Right forelimb (tissue), 1 donor: ENCODE results near the gene FKBP6.
"Not testable (repeated sequence)": the region's sequence is repeated elsewhere in the genome, so short reads cannot be mapped to it uniquely, and the experiment has no call there.

Experiments
- DNase-seq: peaks from one replicate; pipeline ENCODE4 v3.0.0-alpha.2; 2018

The FKBP6 gene

DNA sequence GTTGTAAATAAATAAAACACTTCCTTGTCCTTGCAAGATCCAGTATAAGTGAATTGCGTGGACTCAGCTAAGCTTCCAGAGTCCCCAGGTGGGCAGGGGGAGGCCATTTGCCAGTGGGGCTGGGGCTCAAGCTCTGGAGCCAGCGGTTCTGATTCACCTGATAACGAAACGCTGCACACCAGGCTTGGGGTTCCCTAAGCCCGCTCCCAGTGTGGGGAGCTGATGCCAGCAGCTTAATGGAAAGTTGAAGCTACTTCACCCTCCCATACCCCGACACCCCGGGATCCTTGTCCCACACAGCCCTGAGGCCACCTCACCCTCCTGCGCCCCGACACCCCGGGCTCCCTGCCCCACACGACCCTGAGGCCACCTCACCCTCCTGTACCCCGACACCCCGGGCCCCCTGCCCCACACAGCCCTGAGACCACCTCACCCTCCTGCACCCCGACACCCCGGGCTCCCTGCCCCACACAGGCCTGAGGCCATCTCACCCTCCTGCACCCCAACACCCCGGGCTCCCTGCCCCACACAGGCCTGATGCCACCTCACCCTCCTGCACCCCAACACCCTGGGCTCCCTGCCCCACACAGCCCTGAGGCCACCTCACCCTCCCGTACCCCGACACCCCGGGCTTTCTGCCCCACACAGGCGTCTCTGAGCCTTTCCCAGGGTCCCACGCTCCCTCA is 30.8 kb downstream of the FKBP6 start:
- no peak for DNase-seq

DNA sequence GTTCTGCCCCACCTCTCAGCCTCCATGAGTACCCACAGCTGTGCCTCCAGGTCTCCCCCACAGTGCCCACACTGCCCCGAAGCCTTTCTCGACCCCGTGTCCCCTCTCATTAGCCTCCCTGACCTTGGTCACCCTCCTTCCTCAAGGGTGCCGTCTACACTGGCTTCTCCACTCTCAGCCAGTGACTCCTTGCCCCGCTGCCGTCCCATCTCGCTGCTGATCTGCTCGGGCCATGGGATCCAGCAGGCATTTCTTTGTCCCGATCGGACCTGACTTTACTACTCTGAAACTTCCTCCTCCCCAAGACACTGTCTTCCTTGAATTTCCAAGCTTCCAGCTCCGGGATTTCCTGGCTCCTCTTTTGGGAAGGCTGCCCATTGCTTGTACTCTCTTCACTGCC is 31.3 kb downstream of the FKBP6 start:
- DNase-seq, result no peak

DNA sequence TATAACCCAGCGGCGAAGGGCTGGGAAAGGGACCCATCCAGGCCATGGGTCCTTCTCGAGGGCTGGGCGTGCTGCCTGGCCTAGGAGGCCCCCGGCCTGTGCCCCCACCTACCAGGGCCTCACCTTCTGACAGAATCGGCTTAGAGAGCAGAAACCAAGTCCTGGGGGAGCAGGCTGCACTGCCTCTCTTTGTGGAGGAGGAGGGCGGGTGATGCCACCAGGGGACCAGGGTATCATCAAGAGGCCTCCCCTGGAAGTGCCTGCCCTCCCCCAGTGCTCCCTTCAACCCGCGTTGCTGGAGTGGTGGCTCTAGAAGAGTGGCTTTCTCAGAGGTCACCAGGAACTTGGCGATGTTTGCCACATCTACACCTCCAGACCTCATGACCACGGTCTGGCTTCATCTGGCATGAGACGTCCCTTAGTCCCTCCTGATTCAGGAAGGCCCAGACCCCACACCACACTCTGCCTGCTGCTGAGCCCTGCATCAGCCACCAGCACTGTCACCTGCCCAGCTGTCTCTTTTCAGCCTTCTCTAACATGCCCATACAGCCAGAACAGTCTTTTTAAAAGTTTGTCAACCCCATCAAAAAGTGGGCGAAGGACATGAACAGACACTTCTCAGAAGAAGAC is 31.9 kb downstream of the FKBP6 start:
- DNase-seq, result no peak

DNA sequence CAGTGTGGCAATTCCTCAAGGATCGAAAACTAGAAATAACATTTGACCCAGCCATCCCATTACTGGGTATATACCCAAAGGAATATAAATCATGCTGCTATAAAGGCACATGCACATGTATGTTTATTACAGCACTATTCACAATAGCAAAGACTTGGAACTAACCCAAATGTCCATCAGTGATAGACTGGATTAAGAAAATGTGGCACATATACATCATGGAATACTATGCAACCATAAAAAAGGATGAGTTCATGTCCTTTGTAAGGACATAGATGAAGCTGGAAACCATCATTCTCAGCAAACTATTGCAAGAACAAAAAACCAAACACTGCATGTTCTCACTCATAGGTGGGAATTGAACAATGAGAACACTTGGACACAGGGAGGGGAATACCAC is 32.6 kb downstream of the FKBP6 start:
- DNase-seq, result not testable (repeated sequence)

DNA sequence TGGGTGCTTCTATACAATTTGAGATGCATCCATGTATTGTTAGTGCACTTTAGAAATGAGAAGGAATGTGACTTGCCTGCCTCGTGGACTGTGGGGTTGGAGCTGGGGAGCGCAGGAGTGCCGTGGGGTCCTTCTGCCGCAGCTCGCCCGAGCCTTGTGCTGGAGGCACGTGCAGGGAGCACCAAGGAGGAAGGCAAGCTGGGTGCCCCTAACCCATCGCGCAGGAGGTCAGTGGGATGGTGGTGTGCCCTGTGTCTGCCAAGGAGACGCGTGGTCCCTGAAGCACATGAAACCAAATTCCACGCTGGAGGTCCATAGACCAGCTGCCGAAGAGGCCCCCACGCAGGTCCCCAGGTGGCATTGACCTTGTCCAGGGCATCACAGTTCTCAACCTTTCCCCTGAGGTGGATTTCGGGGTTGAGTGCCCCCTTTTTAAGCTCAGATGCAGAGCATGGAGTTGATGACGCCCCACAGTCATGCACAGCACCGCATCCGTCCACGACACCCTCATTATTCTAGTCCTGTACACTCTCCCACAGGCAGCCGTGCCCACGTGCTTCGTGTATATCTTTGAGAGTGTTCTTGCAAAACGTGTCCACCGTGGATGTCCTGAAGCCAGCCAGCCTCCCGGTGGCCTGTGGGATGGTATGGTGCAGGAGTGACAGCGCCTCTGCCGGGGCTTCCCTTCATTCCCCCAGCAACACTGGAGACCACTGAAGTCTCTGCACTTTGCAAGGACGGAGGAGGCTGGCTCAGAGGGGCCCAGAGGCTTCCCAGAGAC is 35.5 kb downstream of the FKBP6 start:
- no peak for DNase-seq

DNA sequence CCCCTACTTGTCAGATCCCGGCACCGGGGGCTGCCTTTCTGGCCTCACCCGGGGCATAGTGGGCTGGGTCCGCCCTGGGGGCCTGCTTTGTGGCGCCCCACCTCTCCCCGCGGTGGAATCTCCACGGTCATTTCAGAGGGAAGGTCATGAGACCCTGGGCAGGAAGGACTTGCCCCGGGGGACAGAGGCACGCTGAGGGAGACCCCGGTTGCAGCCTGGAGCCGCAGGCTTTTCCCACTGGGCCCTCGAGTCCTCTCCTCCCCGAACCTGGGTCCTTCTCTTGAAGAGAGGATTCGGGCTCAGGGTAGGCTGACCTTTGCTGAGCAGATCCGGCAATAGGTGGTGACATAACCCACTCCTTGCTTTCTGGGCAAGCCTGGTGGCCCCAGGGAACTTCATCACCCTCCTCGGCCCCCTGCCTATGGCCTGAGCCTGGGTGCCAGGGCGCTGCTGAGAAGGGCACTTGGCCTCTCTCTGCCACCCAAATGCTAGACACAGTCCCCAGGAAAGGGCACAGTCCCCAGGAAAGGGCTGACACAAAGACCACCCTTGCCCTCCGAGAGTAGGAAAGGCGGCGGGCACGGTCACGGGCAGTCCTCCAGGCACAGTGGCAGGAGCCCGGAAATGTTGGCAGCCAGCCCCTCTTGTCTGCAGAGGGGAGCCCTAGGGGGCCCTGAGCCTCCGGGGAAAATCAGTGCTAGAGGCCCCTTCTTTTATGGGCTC is 36.2 kb downstream of the FKBP6 start:
- DNase-seq, result no peak

DNA sequence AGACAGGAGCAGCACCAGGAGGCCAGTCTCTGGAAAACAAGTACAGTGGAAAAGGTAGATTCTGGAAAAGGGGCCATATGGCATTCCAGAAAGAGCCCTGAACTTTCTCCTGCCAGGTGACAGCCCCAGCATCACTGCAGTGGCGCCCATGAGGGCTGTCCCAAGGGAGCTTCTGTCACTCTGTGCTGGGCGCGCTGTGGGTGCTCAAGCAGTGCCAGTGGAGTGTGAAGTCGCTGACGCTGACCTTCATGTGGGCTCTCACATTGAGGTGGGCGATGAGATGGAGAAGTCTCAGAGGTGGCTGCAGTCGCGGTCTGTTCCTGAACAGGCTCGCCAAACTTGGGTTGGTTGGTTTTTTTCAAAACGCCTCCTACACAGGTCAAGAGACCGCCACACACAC is 38.2 kb downstream of the FKBP6 start:
- DNase-seq, result no peak

DNA sequence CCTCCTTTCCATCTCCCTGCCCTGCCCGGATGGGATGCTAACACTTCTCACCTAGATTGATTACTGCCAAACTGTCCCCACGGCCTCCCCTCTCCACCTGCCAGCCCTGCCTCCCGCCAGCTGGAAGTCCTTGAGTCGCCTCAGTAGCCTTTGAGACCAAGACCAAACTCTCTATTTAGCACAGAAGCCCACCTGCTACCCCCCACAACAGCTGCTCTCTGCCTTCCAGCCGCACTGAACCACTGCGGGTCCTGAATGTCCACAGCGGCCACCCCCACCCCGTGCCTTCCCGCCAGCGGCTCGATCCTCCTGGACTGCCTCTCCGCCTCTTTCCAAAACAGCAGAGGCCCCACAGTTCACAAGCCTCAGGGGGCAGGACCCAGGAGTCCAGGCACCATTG is 39.0 kb downstream of the FKBP6 start:
- no peak for DNase-seq

DNA sequence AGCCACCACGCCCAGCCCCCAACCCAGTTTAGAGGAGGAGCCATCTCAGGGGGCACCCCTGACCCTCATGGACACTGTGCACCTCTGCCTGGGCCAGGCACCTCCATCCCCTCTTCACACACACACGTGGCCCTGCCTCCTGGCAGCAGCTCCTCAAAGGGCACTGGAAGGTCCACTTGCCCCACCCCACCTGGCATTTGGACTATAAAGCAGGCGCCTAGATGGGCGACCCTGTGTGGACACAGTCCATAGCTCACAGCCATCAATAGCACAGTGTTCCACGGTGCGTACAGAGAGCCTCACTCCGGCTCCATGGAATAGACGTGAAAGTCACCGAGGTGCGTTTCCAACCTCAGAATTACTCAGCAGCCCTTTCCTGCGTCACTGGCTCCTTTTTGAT is 41.0 kb downstream of the FKBP6 start:
- no peak for DNase-seq

DNA sequence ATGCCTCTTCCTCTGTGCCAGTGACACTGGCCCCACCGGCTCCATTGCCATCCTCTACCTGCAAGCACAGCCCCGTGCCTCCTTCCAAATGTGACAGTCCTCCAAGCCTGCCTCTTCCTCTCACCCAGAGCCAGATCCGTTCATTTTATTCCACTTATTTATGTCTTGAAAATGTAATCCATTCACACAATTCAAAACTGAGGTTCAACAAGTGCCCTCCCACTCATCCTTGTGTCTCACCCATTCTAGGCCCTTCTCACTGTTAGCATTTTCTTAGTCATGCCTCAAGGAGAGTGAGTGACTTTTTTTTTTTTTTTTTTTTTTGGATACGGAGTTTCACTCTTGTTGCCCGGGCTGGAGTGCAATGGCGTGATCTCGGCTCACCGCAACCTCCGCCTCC is 41.7 kb downstream of the FKBP6 start:
- DNase-seq, result no peak

DNA sequence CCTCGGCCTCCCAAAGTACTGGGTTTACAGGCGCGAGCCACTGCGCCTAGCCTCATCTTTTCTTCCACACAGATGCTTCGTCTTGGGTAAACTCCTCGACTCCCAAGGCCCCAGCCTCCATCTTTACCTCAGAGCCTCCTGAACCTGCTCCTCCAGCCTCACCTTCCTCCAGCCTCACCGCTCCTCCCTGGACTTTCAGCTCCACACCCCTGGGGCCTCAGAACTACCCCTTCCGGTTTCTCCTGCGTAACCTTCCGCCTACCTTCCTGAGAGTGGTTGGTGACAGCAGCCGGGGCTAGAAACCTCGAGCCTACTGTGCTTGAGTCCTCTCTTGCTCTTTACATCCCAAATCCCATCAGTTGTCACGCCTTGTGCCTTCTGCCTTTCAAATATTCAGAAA is 45.8 kb downstream of the FKBP6 start:
- DNase-seq, result no peak

DNA sequence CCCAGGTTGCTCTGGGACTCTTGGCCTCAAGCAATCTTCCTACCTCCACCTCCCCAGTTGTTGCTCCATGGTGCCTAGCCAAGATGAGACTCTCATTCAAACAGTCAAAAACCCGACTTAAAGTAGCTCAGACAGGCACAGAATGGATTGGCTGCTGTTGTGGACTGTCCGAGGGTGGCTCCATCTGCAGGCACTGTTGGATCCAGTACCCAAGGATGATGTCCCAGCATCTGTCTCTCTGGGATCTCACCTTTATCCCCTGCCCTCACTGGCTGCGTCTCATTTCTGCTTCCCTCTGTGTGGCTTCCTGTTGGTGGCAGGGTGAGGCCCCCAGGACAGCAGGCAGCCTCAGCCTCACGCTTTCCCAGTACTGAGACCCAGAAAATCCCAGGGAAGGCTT is 48.3 kb downstream of the FKBP6 start:
- not testable (repeated sequence) for DNase-seq

DNA sequence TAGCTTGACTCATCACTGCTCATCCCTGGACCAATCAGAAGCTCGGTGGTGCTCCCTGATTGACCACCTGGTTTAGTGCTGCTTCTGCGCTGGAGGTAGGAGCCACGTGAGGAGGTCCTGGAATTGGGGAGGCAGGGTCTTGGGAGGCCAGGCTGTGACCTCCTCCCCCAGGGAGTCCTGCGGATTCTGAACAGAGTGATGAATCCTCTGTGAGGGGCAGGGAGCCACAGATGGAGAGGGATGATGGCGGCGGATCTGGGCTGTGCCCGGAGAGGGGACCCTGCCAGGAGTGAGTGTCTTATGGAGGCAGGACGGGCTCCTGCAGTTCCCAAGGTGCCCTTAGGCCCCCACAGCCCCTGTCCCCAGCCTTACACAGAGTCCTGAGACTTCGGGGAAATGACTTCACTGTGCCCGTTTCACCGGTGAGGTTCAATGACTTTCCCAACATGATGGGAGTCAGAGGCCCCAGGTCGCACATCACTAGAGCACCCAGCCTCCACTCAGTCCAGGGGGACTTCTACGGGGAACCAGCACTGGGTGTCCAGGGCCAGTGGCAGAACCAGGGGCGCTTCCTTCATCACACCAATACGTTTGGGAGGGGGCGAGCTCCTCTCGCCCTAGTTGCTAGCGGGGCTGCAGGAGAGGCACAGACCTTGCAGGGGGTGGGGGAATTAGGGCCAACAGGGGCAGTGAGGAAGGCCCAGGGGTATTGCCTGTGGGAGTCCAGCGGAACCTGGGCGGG is 48.9 kb downstream of the FKBP6 start:
- DNase-seq, result no peak

DNA sequence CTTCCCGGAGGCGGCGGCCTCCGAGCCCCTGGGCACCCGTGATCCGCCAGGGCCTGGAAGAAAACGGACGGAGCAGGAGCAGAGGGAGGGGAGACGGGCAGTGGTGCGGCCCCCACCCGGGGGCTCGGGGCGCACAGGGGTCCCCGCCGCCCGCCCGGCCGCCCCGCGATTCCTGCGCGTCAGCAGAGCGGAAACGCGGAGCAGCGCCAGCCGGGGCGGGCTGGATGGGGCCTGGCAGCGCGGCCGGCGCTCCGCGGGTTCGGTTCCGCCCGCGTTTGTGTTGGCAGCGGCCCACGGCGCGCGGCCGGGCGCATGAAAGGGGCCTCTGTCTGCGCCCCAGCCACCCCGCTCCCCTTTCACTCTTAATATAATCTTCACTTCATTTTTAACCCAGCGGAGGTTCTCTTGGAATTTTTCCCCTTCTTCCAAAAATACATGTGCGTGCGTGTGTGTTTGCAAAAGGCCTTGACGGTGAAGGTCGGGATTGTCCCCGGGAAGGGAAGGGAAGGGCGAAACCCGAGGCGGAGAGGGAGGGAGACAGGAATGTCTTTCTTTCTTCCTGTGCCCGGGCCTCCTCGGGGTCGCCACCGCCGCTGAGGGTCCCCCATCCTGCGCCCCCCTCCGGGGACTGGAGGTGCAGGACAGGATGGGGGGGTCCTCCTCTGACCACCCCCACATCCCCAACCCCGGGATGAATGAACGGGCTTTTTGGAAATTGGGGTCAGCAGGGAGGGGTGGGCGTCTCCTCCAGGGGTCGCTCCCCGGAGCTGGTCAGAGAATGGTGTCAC is 49.6 kb downstream of the FKBP6 start:
- DNase-seq, result not testable (repeated sequence)

DNA sequence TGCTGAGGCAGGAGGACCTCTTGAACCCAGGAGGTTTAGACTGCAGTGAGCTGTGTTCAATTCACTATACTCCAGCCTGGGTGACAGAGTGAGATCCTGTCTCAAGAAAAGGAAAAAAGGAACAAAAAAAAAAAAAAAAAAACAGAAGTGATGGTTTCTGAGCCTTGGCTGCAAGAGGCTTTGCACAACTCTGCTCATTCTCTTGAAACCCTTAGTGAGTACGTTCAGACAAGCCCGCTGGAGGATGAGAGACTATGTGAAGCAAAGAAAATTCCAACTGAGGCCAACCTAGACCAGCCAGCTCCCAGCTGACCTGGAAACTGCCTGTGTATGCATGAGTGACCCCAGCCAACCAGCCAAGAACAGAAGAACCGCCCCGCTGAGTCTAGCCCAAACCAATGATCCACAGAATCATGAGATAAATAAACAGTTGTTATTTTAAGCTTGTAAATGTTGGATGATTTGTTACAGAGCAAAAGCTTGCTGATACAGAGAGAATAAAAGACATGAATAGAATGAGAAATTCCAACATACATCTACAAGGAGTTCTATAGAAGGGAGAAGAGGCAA is 55.1 kb downstream of the FKBP6 start:
- no peak for DNase-seq

DNA sequence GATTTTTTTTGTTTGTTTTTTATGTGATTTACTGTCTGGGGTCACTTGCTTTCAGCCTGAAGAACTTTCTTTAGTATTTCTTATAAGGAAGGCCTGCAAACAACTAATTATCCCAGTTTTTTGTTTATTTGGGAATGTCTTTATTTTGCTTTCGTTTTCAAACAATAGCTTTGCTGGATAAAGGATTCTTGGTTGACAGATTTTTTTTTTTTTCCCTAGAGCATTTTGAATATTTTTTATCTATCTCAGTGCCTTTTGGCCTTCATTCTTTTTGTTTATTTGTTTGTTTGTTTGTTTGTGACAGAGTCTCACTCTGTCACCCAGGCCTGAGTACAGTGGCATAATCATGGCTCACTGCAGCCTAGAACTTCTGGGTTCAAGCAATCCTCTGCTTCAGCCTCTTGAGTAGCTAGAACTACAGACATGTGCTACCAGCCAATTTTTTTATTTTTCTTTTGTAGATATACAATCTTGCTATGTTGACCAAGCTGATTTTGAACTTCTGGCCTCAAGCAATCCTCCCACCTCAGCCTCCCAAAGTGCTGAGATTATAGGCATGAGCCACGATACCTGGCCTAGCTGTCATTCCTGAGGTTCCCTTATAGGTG is 59.4 kb downstream of the FKBP6 start:
- DNase-seq, result no peak

DNA sequence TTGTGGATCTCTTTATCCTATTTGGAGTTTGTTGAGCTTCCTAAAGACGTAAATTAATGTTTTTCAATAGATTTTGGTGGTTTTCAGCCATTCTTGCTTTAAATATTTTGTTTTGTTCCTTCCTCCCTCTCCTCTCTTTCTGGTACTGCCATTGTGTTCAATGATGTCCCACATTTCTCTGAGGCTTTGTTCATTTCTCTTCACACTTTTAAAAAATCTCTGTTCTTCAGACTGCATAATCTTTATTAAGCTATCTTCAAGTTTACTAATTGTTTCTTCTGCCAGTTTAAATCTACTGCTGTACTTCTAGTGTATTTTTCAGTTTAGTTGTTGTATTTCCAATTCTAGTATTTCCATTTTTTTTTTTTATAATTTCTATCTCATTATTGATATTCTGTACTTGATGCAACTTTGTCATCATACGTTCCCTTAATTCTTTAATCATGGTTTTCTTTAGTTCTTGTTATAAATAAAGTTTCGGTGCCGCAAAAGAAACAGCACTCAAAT is 60.0 kb downstream of the FKBP6 start:
- DNase-seq, result no peak

DNA sequence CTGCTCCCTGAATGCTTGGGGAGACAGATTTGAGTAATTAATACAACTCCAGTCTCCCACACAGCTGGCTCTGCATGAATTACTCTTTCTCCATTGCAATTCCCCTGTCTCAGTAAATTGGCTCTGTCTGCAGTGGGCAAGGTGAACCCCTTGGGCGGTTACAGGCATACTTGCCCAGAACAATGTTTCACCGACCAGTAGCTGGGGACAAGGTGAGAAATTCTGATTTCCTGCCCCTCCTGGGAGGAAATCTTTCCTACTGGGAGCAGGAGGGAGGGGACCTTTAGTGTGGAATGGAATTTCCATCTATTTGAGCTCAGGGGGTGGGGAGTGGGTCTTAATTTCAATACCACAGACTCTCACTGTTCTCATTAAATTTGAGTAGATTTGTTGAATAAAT is 63.4 kb downstream of the FKBP6 start:
- DNase-seq, result no peak

DNA sequence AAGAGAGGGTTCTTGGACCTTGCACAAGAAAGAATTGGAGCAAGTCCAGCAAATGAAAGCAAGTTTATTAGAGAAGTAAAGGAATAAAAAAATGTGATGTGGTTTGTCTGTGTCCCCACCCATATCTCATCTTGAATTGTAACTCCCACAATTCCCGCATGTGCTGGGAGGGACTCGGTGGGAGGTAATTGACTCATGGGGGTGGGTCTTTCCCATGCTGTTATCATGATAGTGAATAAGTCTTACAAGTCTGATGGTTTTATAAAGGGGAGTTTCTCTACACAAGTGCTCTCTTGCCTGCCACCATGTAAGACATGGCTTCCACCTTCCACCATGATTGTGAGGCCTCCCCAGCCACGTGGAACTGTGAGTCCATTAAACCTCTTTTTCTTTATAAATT is 66.5 kb downstream of the FKBP6 start:
- no peak for DNase-seq

DNA sequence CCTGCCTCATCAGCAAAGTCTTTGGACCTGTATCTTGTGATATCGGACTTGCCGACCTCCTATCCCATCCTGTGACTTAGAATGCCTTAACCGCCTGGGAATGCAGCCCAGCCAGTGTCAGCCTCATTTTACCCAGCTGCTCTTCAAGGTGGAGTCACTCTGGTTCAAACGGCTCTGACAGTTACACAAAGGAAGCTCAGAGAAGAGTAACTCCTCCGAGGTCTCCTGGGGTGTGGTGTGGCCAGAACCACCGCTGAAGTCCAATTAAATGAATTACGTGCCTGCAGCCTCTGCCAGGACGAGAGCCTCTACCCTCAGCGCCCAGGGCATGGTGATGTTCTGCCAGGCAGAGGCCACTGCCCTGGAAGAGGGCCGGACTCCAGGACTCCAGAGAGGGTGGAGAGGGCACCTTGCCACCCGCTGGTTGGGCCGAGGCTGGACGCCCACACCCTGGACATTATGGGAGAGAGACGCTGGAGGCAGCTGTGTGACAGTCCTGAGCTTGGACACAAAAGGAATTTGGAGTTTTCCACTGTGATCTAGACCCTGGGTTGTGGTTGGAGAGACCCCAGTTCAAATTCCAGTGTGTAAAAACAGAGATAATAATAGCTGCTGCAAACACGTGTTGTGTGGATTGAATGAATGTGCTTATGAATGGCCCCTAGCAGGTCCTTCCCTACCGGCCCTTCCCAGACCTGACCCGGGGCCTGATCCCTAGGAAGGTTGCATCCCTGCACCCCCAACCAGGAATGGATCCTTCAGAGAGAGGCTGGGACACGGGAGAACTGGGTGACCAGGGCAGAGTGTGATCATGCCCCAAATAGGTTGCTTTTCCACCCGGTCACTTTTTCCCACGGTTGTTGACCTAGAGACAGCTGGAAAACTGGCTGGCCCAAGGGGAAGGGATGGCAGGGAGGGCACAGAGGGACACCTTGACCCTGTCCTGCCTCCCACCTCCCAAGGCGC is 67.9 kb downstream of the FKBP6 start:
- DNase-seq, result no peak
